Body of pancreas (tissue), 4 donors: Measurements from ENCODE around the gene TMEM119.

Experiments used
- CTCF ChIP-seq, 7 experiments: fragments of 450-650 bp in 4 of 7; fragments of 200-600 bp in 3 of 7; sonication (generic) in 3 of 7; IDR thresholded peaks; one replicate each; pipeline ENCODE4 v1.5.1; 2016 to 2019; ENCODE audit warnings: antibody characterized with exemption in 7 of 7
- POLR2A ChIP-seq, 3 donors: fragments of 450-650 bp; IDR thresholded peaks; one replicate each; pipeline ENCODE4 v1.6.1; 2016; ENCODE audit warnings: antibody characterized with exemption in 3 of 3, mild to moderate bottlenecking in 2 of 3

DNA sequence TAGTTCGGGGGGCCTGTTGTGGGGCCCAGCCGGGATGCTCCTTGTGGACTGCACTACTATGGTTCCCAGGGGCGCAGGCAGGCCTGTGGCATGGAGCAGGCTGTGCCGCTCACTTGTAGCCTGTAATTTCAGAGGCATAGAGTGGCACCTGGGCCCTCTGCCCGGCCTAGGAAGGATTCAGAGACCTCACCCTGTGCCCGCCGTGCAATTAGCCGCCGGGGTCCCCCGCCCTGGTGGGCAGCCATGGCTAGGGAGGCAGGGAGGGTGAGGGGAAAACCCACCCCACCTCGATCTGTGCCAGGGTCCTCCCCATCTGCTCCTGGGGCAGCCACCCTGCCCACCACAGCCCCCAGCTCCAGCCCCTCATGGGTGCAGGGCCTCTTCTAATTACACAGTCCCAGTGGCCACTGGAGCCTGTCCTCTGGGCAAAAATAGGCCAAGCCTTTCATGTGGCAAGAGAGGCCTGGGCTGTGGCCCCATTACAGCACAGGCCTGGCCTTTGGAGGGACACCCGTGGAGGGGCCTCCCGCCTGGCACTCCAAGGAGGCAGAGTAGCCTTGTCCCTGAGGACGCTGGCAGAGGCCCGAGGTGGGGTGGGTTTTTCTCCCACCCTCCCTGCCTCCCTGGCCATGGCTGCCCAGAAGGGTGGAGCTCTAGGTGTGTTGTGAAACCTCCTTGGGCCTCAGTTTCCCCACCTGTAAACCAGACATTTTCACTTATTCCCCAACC, 5.3 kb upstream of the TMEM119 start:
- TF ChIP-seq CTCF (IDR thresholded peaks at IDR 0.05) (no peak), POLR2A (IDR thresholded peaks at IDR 0.05) (no peak)
